ENCODE results near the gene RBM45. TPM values are rescaled to one million over a fixed set of nuclear protein-coding genes. Genes with fewer than 3 reads are reported as not detected.

Gene RBM45
- total and polyA plus RNA-seq, 8 donors, result 5.0 to 9.4 (median 6.6) TPM

DNA sequence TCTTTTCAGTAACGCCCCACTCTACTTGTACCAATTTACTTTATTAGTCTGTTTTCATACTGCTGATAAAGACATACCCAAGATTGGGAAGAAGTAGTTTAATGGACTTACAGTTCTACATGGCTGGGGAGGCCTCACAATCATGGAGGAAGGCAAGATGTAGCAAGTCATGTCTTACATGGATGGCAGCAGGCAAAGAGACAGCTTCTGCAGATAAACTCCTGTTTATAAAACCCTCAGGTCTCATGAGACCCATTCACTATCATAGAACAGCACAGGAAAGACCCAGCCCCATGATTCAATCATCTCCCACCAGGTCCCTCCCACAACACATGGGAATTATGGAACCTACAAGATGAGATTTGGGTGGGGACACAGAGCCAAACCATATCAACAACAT, 43.3 kb downstream of the RBM45 start:
- WGBS, 2 donors, result 86 to 100% methylated on average over 1 of the region's 1 CpG
- TF ChIP-seq, protein P1, sequence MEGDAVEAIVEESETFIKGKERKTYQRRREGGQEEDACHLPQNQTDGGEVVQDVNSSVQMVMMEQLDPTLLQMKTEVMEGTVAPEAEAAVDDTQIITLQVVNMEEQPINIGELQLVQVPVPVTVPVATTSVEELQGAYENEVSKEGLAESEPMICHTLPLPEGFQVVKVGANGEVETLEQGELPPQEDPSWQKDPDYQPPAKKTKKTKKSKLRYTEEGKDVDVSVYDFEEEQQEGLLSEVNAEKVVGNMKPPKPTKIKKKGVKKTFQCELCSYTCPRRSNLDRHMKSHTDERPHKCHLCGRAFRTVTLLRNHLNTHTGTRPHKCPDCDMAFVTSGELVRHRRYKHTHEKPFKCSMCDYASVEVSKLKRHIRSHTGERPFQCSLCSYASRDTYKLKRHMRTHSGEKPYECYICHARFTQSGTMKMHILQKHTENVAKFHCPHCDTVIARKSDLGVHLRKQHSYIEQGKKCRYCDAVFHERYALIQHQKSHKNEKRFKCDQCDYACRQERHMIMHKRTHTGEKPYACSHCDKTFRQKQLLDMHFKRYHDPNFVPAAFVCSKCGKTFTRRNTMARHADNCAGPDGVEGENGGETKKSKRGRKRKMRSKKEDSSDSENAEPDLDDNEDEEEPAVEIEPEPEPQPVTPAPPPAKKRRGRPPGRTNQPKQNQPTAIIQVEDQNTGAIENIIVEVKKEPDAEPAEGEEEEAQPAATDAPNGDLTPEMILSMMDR (IDR thresholded peaks at IDR 0.05), result no peak
- FAIRE-seq, result no peak

DNA sequence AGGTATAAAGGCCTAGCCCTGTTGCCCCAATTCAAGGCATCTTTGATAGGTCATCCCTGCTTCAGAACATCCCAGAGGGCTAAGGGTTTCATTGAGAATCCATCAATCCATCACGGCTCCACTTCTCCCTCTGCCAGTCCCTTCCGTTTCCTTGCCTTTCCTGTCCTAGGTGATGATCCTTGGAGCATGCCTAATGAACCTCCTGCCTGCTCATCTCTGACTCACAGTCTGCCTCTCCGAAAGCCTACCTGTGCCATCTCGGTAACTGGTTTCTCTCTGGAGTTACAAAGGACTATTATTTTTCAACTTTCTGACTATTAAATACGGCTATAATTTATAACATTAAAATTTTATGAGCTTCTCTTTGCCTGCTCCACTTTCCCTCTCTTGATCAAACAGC, 45.3 kb downstream of the RBM45 start:
- intact Hi-C loops (cut with DNase I), result no loop called here
- DNase-seq (no peak), ATAC-seq (no peak), FAIRE-seq (no peak)
- no peaks in the 10 kb centered on the region for H3K36me3 ChIP-seq
- 80 to 87% methylated on average over 5 of the region's 5 CpGs for WGBS, 2 donors
- no peaks in the 10 kb centered on the region for H3K9me3 ChIP-seq
- TF ChIP-seq, protein P1 (IDR thresholded peaks at IDR 0.05), result no peak
- no peaks in the 10 kb centered on the region for H3K27me3 ChIP-seq
- peaks cover 3 to 6% (median 4%) of the 10 kb centered on the region in 3 donors for H3K4me1 ChIP-seq
- no peak overlapping the region for H3K27ac ChIP-seq
- no peak overlapping the region for H3K4me3 ChIP-seq

More for the DNA sequence above, 43.3 kb downstream of the RBM45 start:
- Histone ChIP-seq H3K4me3 (no peak overlapping the region), H3K9me3 (no peaks in the 10 kb centered on the region), H3K27ac (no peak overlapping the region), H3K36me3 (no peaks in the 10 kb centered on the region), H3K27me3 (no peaks in the 10 kb centered on the region), H3K4me1 (peaks cover 10 to 15% (median 13%) of the 10 kb centered on the region in 3 donors)
- no peak for ATAC-seq
- DNase-seq, result no peak
- intact Hi-C loops (cut with DNase I), result no loop called here

DNA sequence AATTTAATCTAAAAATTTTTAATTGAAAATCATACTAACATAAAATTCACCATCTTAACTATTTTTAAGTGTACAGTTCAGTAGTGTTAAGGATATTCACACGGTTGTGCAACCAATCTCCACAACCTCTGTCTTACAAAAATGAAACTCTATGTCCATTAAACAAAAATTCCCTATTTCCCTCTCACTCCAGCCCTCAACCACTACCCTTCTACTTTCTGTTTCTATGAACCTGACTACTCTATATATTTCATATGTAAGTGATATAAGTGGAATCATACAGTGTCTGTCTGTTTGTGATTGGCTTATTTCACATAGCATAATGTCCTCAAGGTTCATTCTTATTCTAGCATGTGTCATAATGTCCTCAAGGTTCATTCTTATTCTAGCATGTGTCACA, 47.7 kb downstream of the RBM45 start:
- no peaks in the 10 kb centered on the region for H3K27me3 ChIP-seq
- WGBS, 2 donors, result 85 to 93% methylated on average over 1 of the region's 1 CpG
- no peak for ATAC-seq
- no peak overlapping the region for H3K4me3 ChIP-seq
- no peak overlapping the region for H3K27ac ChIP-seq
- H3K36me3 ChIP-seq, result no peaks in the 10 kb centered on the region
- no peaks in the 10 kb centered on the region for H3K9me3 ChIP-seq
- TF ChIP-seq, protein P1 (IDR thresholded peaks at IDR 0.05), result no peak
- no peak for FAIRE-seq
- no peak for DNase-seq
- intact Hi-C loops (cut with DNase I), result no loop called here
- H3K4me1 ChIP-seq, result no peaks in the 10 kb centered on the region

DNA sequence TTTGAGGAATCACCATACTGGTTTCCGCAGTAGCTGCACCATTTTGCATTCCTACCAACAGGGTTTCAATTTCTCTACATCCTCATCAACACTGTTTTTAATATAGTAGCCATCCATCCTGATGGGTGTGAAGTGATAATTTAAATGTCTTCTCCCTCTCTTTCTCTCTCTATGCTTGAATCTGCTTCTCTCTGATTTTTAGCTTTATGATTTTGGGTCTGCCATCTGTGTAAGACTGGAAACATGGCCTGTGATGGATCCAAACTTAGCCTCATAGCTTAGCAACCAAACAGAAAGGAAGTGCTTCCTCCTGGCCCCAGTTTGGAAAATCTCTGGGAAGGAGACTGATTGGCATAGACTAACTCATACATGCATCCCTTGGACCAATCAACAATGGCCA, 48.4 kb downstream of the RBM45 start:
- intact Hi-C loops (cut with DNase I), result no loop called here
- Histone ChIP-seq H3K36me3 (no peaks in the 10 kb centered on the region), H3K9me3 (no peaks in the 10 kb centered on the region), H3K27me3 (no peaks in the 10 kb centered on the region), H3K27ac (no peak overlapping the region), H3K4me3 (no peak overlapping the region), H3K4me1 (no peaks in the 10 kb centered on the region)
- DNase-seq (no peak), ATAC-seq (no peak), FAIRE-seq (no peak)
- WGBS, 2 donors, result 98 to 100% methylated on average over 1 of the region's 1 CpG
- TF ChIP-seq, protein P1 (IDR thresholded peaks at IDR 0.05), result no peak

DNA sequence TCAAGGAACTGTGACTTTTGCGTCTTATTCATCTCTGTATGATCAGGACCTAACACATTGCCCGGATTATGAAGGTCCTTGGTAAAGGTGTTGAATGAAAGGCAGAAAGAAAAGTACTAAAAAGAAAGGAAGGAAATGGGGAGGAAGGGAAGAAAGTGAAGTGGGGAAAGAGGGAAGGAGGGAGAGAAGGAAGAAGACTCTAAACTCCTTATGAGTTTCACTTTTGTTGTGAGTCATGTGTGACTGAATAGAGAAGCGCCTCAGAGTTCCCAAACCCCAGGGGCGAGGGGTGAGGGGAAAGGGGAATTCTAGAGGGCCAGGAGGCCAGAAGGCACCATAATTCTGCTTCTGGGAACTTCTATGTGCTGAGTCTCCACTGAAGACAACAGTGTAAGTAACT, 51.2 kb downstream of the RBM45 start:
- Histone ChIP-seq H3K9me3 (no peaks in the 10 kb centered on the region), H3K27me3 (no peaks in the 10 kb centered on the region), H3K4me1 (no peaks in the 10 kb centered on the region), H3K27ac (no peak overlapping the region), H3K36me3 (no peaks in the 10 kb centered on the region), H3K4me3 (no peak overlapping the region)
- intact Hi-C loops (cut with DNase I), result no loop called here
- DNase-seq, result no peak
- TF ChIP-seq, protein P1 (IDR thresholded peaks at IDR 0.05), result no peak
- WGBS, 2 donors, result 65 to 68% methylated on average over 4 of the region's 4 CpGs
- no peak for FAIRE-seq
- no peak for ATAC-seq

All from pancreas (tissue), 10 donors.